ENCODE measurements around the gene MDM1. TPM values are rescaled to one million over a fixed set of nuclear protein-coding genes. Genes with fewer than 3 reads are reported as not detected.

MDM1 gene
- polyA plus RNA-seq, 4 donors: 2.9 to 12.8 (median 4.6) TPM

DNA sequence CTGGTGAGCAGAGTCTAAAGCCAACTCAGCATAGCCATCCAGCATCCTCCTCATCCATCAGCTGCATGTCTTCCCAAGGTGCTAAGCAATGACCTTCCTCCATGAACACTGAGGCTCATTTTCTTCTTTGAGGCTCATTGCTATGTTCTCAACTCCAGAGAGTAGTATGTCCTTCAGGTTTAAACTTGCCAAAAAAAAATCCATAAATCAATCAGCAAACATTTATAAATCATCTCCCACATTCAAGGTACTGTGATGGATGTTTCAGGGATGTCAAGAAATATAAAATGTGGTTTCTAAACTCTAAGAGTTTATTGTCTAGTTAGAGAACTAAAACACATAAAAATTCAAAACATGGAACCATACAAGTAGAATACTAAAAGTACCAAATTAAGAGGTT is 29.8 kb upstream of the MDM1 start:
- no peaks in the 10 kb centered on the region for H3K36me3 ChIP-seq (ENCODE audit: control insufficient read depth in 3 of 3, insufficient read depth in 2 of 3, low read depth in 1 of 3, low read length in 3 of 3)
- H3K27ac ChIP-seq (ENCODE audit: low read depth in 1 of 3, low read length in 2 of 3): no peak overlapping the region
- peaks cover 0 to 27% (median 2%) of the 10 kb centered on the region in 3 donors for H3K4me1 ChIP-seq (ENCODE audit: control insufficient read depth in 3 of 3, insufficient read depth in 2 of 3, low read depth in 1 of 3, low read length in 2 of 3)
- no peaks in the 10 kb centered on the region for H3K27me3 ChIP-seq (ENCODE audit: control insufficient read depth in 3 of 3, insufficient read depth in 3 of 3, low read length in 3 of 3)
- DNase-seq: no peak
- no peaks in the 10 kb centered on the region for H3K9me3 ChIP-seq (ENCODE audit: control insufficient read depth in 2 of 2, insufficient read depth in 1 of 2, low read depth in 1 of 2, low read length in 1 of 2)
- no peak for FAIRE-seq
- no peak overlapping the region for H3K4me3 ChIP-seq (ENCODE audit: low read depth in 1 of 3, low read length in 3 of 3)

DNA sequence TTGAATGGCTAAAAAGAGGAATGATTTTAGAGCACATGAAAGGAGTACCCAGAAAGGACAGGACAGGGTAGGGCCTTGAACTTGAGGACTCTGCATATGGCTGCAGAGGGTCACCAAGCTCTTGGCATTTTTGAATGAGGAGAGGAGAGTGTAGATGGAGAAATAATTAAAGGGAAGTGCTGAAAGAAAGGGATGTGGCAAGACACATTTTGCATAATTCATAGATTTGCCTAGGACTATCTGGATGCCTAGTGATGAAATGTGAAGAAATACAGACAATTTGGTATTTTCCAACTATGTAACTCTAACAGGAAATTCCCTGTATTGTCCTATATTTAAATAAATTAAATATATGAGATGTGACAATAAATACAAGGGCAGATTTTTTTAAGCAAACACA is 27.5 kb upstream of the MDM1 start:
- Histone ChIP-seq H3K36me3 (ENCODE audit: control insufficient read depth in 3 of 3, insufficient read depth in 2 of 3, low read depth in 1 of 3, low read length in 3 of 3) (no peaks in the 10 kb centered on the region), H3K4me3 (ENCODE audit: low read depth in 1 of 3, low read length in 3 of 3) (no peak overlapping the region), H3K27ac (ENCODE audit: low read depth in 1 of 3, low read length in 2 of 3) (peak overlapping the region in 1 of 3 donors; percentile 52), H3K27me3 (ENCODE audit: control insufficient read depth in 3 of 3, insufficient read depth in 3 of 3, low read length in 3 of 3) (no peaks in the 10 kb centered on the region), H3K9me3 (ENCODE audit: control insufficient read depth in 2 of 2, insufficient read depth in 1 of 2, low read depth in 1 of 2, low read length in 1 of 2) (no peaks in the 10 kb centered on the region), H3K4me1 (ENCODE audit: control insufficient read depth in 3 of 3, insufficient read depth in 2 of 3, low read depth in 1 of 3, low read length in 2 of 3) (peaks cover 0 to 18% (median 0%) of the 10 kb centered on the region in 3 donors)
- no peak for DNase-seq
- no peak for FAIRE-seq

DNA sequence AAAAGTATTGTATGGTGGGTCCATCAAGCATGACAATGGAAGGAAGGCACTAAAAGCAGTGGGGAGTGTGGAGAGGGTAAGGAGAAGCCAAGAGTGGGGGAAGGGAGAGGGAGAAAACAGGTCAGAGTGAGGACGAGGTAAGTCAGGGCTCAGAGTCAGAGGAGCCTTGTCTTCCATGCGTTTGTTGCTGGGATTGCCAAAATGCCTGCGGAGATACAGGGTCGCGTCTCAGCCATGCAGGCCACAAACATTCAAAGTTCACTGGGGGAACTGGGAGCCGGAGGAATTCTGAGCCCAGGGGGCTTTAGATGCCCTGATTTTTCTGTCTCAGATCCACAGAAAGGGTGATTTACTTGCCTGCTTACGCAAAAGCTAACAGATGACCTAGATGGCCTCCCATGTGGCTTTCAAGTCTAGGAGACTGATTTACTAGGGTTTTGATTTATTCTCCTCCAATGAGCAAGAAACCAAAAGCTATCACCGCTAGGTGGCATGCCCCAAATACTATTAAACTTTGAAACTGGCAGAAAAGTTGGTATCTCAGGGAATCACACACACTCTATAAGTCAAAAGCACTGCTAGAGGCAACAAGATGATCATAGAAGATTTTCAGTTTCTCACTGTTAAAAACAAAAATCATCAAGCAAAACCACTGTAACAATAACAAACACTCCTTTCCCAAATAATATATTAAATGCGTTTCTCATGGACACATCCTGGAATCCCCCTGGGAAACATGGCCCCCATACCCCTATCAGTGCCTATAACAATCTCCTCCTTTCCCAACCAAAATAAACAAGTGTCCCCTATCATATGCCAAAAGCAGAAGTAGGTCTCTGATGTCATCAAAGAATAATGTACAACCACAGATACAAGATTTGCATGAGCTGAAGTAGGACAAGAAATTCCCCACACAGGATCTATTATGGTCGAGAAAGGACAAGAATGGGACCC is 26.6 kb upstream of the MDM1 start:
- no peak overlapping the region for H3K4me3 ChIP-seq (ENCODE audit: low read depth in 1 of 3, low read length in 3 of 3)
- no peaks in the 10 kb centered on the region for H3K27me3 ChIP-seq (ENCODE audit: control insufficient read depth in 3 of 3, insufficient read depth in 3 of 3, low read length in 3 of 3)
- H3K36me3 ChIP-seq (ENCODE audit: control insufficient read depth in 3 of 3, insufficient read depth in 2 of 3, low read depth in 1 of 3, low read length in 3 of 3): no peaks in the 10 kb centered on the region
- no peak for FAIRE-seq
- H3K27ac ChIP-seq (ENCODE audit: low read depth in 1 of 3, low read length in 2 of 3): peak overlapping the region in 1 of 3 donors; percentile 52
- WGBS, 3 donors: 49 to 59% (median 55%) methylated on average over 10 of the region's 10 CpGs
- no peaks in the 10 kb centered on the region for H3K9me3 ChIP-seq (ENCODE audit: control insufficient read depth in 2 of 2, insufficient read depth in 1 of 2, low read depth in 1 of 2, low read length in 1 of 2)
- DNase-seq: peak; percentile 71 to 74
- peaks cover 0 to 10% (median 0%) of the 10 kb centered on the region in 3 donors for H3K4me1 ChIP-seq (ENCODE audit: control insufficient read depth in 3 of 3, insufficient read depth in 2 of 3, low read depth in 1 of 3, low read length in 2 of 3)

DNA sequence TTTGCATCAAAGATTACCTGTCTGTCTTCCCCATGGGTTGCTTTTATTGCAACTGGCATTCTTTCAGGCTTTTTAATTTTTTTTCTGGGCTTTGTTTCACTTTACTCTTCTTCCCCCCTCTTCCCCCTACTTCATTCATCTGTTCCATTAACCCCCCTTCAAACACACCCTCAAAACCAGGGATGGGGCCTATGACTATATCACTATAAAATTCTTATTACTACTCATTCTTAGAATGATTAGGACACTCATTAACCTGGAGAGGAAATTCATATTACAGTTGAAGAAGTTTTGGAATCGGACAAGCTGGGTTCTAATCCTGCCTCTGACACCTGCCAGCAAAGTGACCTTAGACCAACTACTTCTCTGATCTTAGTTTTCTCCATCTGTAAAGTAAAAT is 24.8 kb upstream of the MDM1 start:
- Histone ChIP-seq H3K36me3 (ENCODE audit: control insufficient read depth in 3 of 3, insufficient read depth in 2 of 3, low read depth in 1 of 3, low read length in 3 of 3) (no peaks in the 10 kb centered on the region), H3K4me3 (ENCODE audit: low read depth in 1 of 3, low read length in 3 of 3) (no peak overlapping the region), H3K27ac (ENCODE audit: low read depth in 1 of 3, low read length in 2 of 3) (no peak overlapping the region), H3K4me1 (ENCODE audit: control insufficient read depth in 3 of 3, insufficient read depth in 2 of 3, low read depth in 1 of 3, low read length in 2 of 3) (peaks cover 0 to 4% (median 0%) of the 10 kb centered on the region in 3 donors), H3K27me3 (ENCODE audit: control insufficient read depth in 3 of 3, insufficient read depth in 3 of 3, low read length in 3 of 3) (no peaks in the 10 kb centered on the region), H3K9me3 (ENCODE audit: control insufficient read depth in 2 of 2, insufficient read depth in 1 of 2, low read depth in 1 of 2, low read length in 1 of 2) (no peaks in the 10 kb centered on the region)
- FAIRE-seq: no peak
- DNase-seq: no peak
- WGBS, 3 donors: 38 to 79% (median 51%) methylated on average over 1 of the region's 1 CpG

DNA sequence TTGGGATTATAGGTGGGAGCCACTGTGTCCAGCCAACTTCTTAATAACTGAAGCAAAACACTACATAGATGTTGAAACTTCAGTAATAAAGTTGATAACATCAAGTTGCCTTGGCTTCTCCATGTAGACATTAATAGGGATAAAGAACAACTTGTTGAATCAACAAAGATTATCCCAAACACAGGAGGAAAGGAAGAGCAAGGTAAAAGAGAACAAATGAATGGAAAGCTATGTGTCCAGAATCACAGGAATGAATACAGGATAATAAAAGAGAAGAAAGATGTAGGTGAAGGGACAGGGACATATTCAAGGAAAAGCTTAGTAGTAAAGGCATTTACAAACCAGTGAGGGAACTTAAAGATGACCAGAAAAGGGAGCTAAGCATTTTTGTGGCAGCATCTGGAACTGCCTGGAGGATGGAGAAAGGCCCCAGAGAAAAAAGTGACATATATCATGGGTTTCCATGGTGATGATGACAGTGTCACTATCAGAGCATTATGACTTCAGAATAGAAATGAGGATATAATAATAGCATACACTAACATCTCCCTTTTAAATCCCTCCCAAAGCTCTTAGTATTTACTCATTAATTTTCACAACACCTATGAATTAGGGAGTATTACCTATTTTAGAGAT is 24.0 kb upstream of the MDM1 start:
- H3K27me3 ChIP-seq (ENCODE audit: control insufficient read depth in 3 of 3, insufficient read depth in 3 of 3, low read length in 3 of 3): no peaks in the 10 kb centered on the region
- FAIRE-seq: no peak
- H3K9me3 ChIP-seq (ENCODE audit: control insufficient read depth in 2 of 2, insufficient read depth in 1 of 2, low read depth in 1 of 2, low read length in 1 of 2): no peaks in the 10 kb centered on the region
- H3K27ac ChIP-seq (ENCODE audit: low read depth in 1 of 3, low read length in 2 of 3): no peak overlapping the region
- H3K36me3 ChIP-seq (ENCODE audit: control insufficient read depth in 3 of 3, insufficient read depth in 2 of 3, low read depth in 1 of 3, low read length in 3 of 3): no peaks in the 10 kb centered on the region
- H3K4me1 ChIP-seq (ENCODE audit: control insufficient read depth in 3 of 3, insufficient read depth in 2 of 3, low read depth in 1 of 3, low read length in 2 of 3): peaks cover 0 to 4% (median 0%) of the 10 kb centered on the region in 3 donors
- DNase-seq: no peak
- no peak overlapping the region for H3K4me3 ChIP-seq (ENCODE audit: low read depth in 1 of 3, low read length in 3 of 3)

DNA sequence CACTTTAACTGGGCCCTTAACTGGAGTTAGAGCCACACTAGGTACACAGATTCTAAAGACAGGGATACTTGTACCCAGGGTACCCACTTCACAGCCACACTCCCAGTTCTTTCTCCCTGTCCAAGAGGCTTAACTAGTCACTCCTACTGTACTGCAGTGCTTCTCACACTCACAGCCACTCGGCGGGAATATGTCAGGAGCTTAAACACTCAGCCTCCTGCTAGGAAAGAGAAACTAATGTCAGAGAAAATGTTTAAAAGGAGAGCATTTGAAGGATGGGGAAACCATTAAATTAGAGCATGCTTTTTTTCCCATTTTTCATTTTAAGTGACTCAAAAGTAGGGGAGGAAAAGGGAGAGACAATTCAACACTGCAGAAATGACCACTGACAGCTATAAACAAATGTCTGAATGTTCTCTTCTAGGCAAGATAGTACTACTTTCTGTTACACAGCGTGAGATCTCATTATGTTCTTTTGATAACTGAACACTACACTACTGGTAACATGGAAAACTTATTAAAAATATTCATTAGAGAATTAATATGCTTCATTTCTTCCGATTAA is 22.9 kb upstream of the MDM1 start:
- Histone ChIP-seq H3K4me3 (ENCODE audit: low read depth in 1 of 3, low read length in 3 of 3) (no peak overlapping the region), H3K4me1 (ENCODE audit: control insufficient read depth in 3 of 3, insufficient read depth in 2 of 3, low read depth in 1 of 3, low read length in 2 of 3) (peaks cover 0 to 4% (median 0%) of the 10 kb centered on the region in 3 donors), H3K36me3 (ENCODE audit: control insufficient read depth in 3 of 3, insufficient read depth in 2 of 3, low read depth in 1 of 3, low read length in 3 of 3) (no peaks in the 10 kb centered on the region), H3K9me3 (ENCODE audit: control insufficient read depth in 2 of 2, insufficient read depth in 1 of 2, low read depth in 1 of 2, low read length in 1 of 2) (no peaks in the 10 kb centered on the region), H3K27ac (ENCODE audit: low read depth in 1 of 3, low read length in 2 of 3) (no peak overlapping the region), H3K27me3 (ENCODE audit: control insufficient read depth in 3 of 3, insufficient read depth in 3 of 3, low read length in 3 of 3) (peaks cover 0 to 5% (median 0%) of the 10 kb centered on the region in 3 donors)
- no peak for DNase-seq
- no peak for FAIRE-seq
- WGBS, 3 donors: 75 to 90% (median 78%) methylated on average over 4 of the region's 4 CpGs

DNA sequence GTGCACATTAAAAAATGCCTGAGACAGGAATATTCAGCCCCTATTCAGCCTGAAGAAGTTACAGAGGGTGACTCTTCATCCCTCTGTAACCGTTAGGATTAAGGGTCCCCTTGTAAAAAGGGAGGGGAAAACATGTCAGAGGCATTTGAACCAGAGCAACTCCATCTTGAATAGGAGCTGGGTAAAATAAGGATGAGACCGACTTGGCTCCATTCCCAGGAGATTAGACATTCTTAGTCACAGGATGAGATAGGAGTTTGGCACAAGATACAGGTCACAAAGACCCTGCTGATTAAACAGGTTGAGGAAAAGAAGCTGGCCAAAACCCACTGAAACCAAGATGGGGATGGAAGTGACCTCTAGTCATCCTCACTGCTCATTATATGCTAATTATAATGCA is 19.9 kb upstream of the MDM1 start:
- no peaks in the 10 kb centered on the region for H3K9me3 ChIP-seq (ENCODE audit: control insufficient read depth in 2 of 2, insufficient read depth in 1 of 2, low read depth in 1 of 2, low read length in 1 of 2)
- DNase-seq (no peak), FAIRE-seq (no peak)
- no peaks in the 10 kb centered on the region for H3K4me1 ChIP-seq (ENCODE audit: control insufficient read depth in 3 of 3, insufficient read depth in 2 of 3, low read depth in 1 of 3, low read length in 2 of 3)
- no peak overlapping the region for H3K4me3 ChIP-seq (ENCODE audit: low read depth in 1 of 3, low read length in 3 of 3)
- no peaks in the 10 kb centered on the region for H3K36me3 ChIP-seq (ENCODE audit: control insufficient read depth in 3 of 3, insufficient read depth in 2 of 3, low read depth in 1 of 3, low read length in 3 of 3)
- no peak overlapping the region for H3K27ac ChIP-seq (ENCODE audit: low read depth in 1 of 3, low read length in 2 of 3)
- H3K27me3 ChIP-seq (ENCODE audit: control insufficient read depth in 3 of 3, insufficient read depth in 3 of 3, low read length in 3 of 3): peaks cover 0 to 7% (median 0%) of the 10 kb centered on the region in 3 donors
- 77 to 84% (median 82%) methylated on average over 2 of the region's 2 CpGs for WGBS, 3 donors

DNA sequence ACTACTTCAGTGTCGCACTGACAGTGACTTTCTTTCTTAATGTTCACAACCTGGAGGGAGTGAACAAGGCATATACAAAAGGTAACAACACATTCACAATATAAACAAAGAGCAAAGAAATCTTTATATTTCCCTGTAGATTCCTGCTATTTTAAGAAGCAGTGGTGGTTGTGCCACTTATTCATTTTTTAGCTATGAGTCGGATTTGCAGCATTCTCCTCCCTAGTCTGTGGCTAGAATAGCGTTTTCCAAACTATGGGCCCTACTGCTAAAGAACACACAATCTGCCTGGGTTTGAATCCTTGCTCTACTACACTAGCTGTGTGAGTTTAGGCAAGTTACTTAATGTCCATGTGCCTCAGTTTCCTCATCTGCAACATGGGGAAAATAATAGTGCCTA is 18.6 kb upstream of the MDM1 start:
- WGBS, 3 donors: 85 to 91% (median 86%) methylated on average over 3 of the region's 3 CpGs
- no peak overlapping the region for H3K4me3 ChIP-seq (ENCODE audit: low read depth in 1 of 3, low read length in 3 of 3)
- no peak for FAIRE-seq

More for the DNA sequence above, 18.6 kb upstream of the MDM1 start:
- H3K27ac ChIP-seq (ENCODE audit: low read depth in 1 of 3, low read length in 2 of 3): no peak overlapping the region
- no peaks in the 10 kb centered on the region for H3K36me3 ChIP-seq (ENCODE audit: control insufficient read depth in 3 of 3, insufficient read depth in 2 of 3, low read depth in 1 of 3, low read length in 3 of 3)
- no peaks in the 10 kb centered on the region for H3K4me1 ChIP-seq (ENCODE audit: control insufficient read depth in 3 of 3, insufficient read depth in 2 of 3, low read depth in 1 of 3, low read length in 2 of 3)
- no peak for DNase-seq
- no peaks in the 10 kb centered on the region for H3K9me3 ChIP-seq (ENCODE audit: control insufficient read depth in 2 of 2, insufficient read depth in 1 of 2, low read depth in 1 of 2, low read length in 1 of 2)
- peaks cover 0 to 7% (median 0%) of the 10 kb centered on the region in 3 donors for H3K27me3 ChIP-seq (ENCODE audit: control insufficient read depth in 3 of 3, insufficient read depth in 3 of 3, low read length in 3 of 3)

Measured in small intestine (tissue), 7 donors.